HG03135 (cell line): ENCODE results near the gene TSC2.
"Not testable (repeated sequence)": the region's sequence is repeated elsewhere in the genome, so short reads cannot be mapped to it uniquely, and the experiment has no call there.

ENCODE experiments used
- ATAC-seq: cut with Tn5 transposase; IDR thresholded peaks from one replicate; pipeline ENCODE4 v1.9.1; 2021; ENCODE audit warnings: mild to moderate bottlenecking, moderate library complexity; ENCODE audit not compliant: unreplicated experiment

TSC2 gene

GRCh38 chr16:2030036-2030435 is 17.7 kb upstream of the TSC2 start:
- ATAC-seq, result no peak

- no peak for ATAC-seq
Observed at GRCh38 chr16:2031081-2031577, 16.7 kb upstream of the TSC2 start.

- no peak for ATAC-seq
Observed at GRCh38 chr16:2032285-2033056, 15.3 kb upstream of the TSC2 start.

- ATAC-seq, result no peak
Observed at GRCh38 chr16:2033057-2033908, 14.5 kb upstream of the TSC2 start.

GRCh38 chr16:2033909-2034695 is 13.7 kb upstream of the TSC2 start:
- ATAC-seq, result not testable (repeated sequence)

- ATAC-seq, result no peak
Observed at GRCh38 chr16:2034696-2035430, 12.9 kb upstream of the TSC2 start.

GRCh38 chr16:2035431-2036199 is 12.2 kb upstream of the TSC2 start:
- ATAC-seq, result no peak

GRCh38 chr16:2036200-2036966 is 11.4 kb upstream of the TSC2 start:
- no peak for ATAC-seq

- ATAC-seq, result no peak
Observed at GRCh38 chr16:2037115-2037514, 10.7 kb upstream of the TSC2 start.

GRCh38 chr16:2037647-2038381 is 10.0 kb upstream of the TSC2 start:
- no peak for ATAC-seq

- no peak for ATAC-seq
Observed at GRCh38 chr16:2038382-2039231, 9.2 kb upstream of the TSC2 start.

- ATAC-seq, result no peak
Observed at GRCh38 chr16:2039274-2040031, 8.3 kb upstream of the TSC2 start.

- ATAC-seq, result no peak
Observed at GRCh38 chr16:2040041-2040786, 7.6 kb upstream of the TSC2 start.

GRCh38 chr16:2040787-2041522 is 6.8 kb upstream of the TSC2 start:
- no peak for ATAC-seq
